ENCODE results near the gene TENM4.

The TENM4 gene

GRCh38 chr11:79030448-79030847 is 410.4 kb downstream of the TENM4 start (continued):
- TF ChIP-seq CREB5 (CRISPR knock-in tag; IDR thresholded peaks at IDR 0.05; ENCODE audit: low read depth) = no peak

- no peak for ATAC-seq
Observed at GRCh38 chr11:79028225-79028624, 412.6 kb downstream of the TENM4 start.

GRCh38 chr11:79026803-79027445 is 413.9 kb downstream of the TENM4 start:
- peak; percentile 53 for ATAC-seq
- TF ChIP-seq ISL1 (CRISPR knock-in tag; IDR thresholded peaks at IDR 0.05) = no peak
- TF ChIP-seq OSR1 (CRISPR knock-in tag; IDR thresholded peaks at IDR 0.05) = no peak
- TF ChIP-seq ZFP3 (CRISPR knock-in tag; IDR thresholded peaks at IDR 0.05) = no peak
- no peak for TF ChIP-seq TOX (CRISPR knock-in tag; IDR thresholded peaks at IDR 0.05; ENCODE audit: borderline replicate concordance)
- TF ChIP-seq TSHZ2 (CRISPR knock-in tag; IDR thresholded peaks at IDR 0.05) = no peak
- no peak for TF ChIP-seq ZFP30 (CRISPR knock-in tag; IDR thresholded peaks at IDR 0.05)
- TF ChIP-seq SNAI2 (CRISPR knock-in tag; IDR thresholded peaks at IDR 0.05) = no peak
- TF ChIP-seq PATZ1 (CRISPR knock-in tag; IDR thresholded peaks at IDR 0.05; ENCODE audit: borderline replicate concordance) = no peak
- TF ChIP-seq RARB (CRISPR knock-in tag; IDR thresholded peaks at IDR 0.05) = no peak
- no peak for TF ChIP-seq ZC3H10 (CRISPR knock-in tag; IDR thresholded peaks at IDR 0.05)
- TF ChIP-seq CSDC2 (CRISPR knock-in tag; IDR thresholded peaks at IDR 0.05) = no peak
- TF ChIP-seq TCF4 (CRISPR knock-in tag; IDR thresholded peaks at IDR 0.05; ENCODE audit: borderline replicate concordance) = no peak
- TF ChIP-seq POU6F1 (CRISPR knock-in tag; IDR thresholded peaks at IDR 0.05; ENCODE audit: borderline replicate concordance, low read depth) = no peak

More at GRCh38 chr11:79028225-79028624, 412.6 kb downstream of the TENM4 start:
- no peak for TF ChIP-seq GLIS3 (CRISPR knock-in tag; IDR thresholded peaks at IDR 0.05)

- no peak for ATAC-seq
Observed at GRCh38 chr11:79025622-79026021, 415.2 kb downstream of the TENM4 start.

GRCh38 chr11:79025097-79025496 is 415.7 kb downstream of the TENM4 start:
- ATAC-seq = no peak
- TF ChIP-seq ZFP3 (CRISPR knock-in tag; IDR thresholded peaks at IDR 0.05) (no peak), OSR1 (CRISPR knock-in tag; IDR thresholded peaks at IDR 0.05) (no peak), ARNTL (CRISPR knock-in tag; IDR thresholded peaks at IDR 0.05; ENCODE audit: borderline replicate concordance, low read depth) (no peak), TSHZ2 (CRISPR knock-in tag; IDR thresholded peaks at IDR 0.05) (no peak), TCF4 (CRISPR knock-in tag; IDR thresholded peaks at IDR 0.05; ENCODE audit: borderline replicate concordance) (no peak), ZNF8 (CRISPR knock-in tag; IDR thresholded peaks at IDR 0.05) (no peak), CSDC2 (CRISPR knock-in tag; IDR thresholded peaks at IDR 0.05) (no peak), TOX (CRISPR knock-in tag; IDR thresholded peaks at IDR 0.05; ENCODE audit: borderline replicate concordance) (no peak), RARB (CRISPR knock-in tag; IDR thresholded peaks at IDR 0.05) (no peak), PPARA (CRISPR knock-in tag; IDR thresholded peaks at IDR 0.05; ENCODE audit: borderline replicate concordance) (no peak), CREB5 (CRISPR knock-in tag; IDR thresholded peaks at IDR 0.05; ENCODE audit: low read depth) (no peak), ZC3H10 (CRISPR knock-in tag; IDR thresholded peaks at IDR 0.05) (no peak), CSRNP3 (CRISPR knock-in tag; IDR thresholded peaks at IDR 0.05) (no peak)

More at GRCh38 chr11:79025622-79026021, 415.2 kb downstream of the TENM4 start:
- TF ChIP-seq ZNF565 (CRISPR knock-in tag; conservative IDR thresholded peaks at IDR 0.05; ENCODE audit: low read depth) (no peak), ZNF70 (CRISPR knock-in tag; IDR thresholded peaks at IDR 0.05) (no peak), TOX (CRISPR knock-in tag; IDR thresholded peaks at IDR 0.05; ENCODE audit: borderline replicate concordance) (no peak)
